Parathyroid adenoma (tissue), 2 donors: Measurements from ENCODE around the gene MEI1.

Source experiments
- H2AFZ ChIP-seq: fragments of 300-600 bp; sonication (generic); one replicate; pipeline ENCODE4 v1.7.0; 2017; ENCODE audit warnings: antibody characterized with exemption, mild to moderate bottlenecking
- H3K27ac ChIP-seq: fragments of 300-600 bp; sonication (generic); one replicate; pipeline ENCODE4 v1.7.0; 2017
- H3K27me3 ChIP-seq: fragments of 300-600 bp; sonication (generic); one replicate; pipeline ENCODE4 v1.7.0; 2017; ENCODE audit warnings: low read length; ENCODE audit not compliant: control insufficient read depth, insufficient read depth
- H3K36me3 ChIP-seq: fragments of 300-600 bp; sonication (generic); one replicate; pipeline ENCODE4 v1.7.0; 2017; ENCODE audit warnings: low read length; ENCODE audit not compliant: control insufficient read depth, insufficient read depth
- H3K4me1 ChIP-seq: fragments of 300-600 bp; sonication (generic); one replicate; pipeline ENCODE4 v1.7.0; 2017; ENCODE audit warnings: control low read depth
- H3K4me2 ChIP-seq: fragments of 300-600 bp; sonication (generic); one replicate; pipeline ENCODE4 v1.7.0; 2017; ENCODE audit warnings: low read length
- H3K4me3 ChIP-seq: fragments of 300-600 bp; sonication (generic); one replicate; pipeline ENCODE4 v1.7.0; 2017; ENCODE audit warnings: low read depth, low read length
- H3K79me2 ChIP-seq: fragments of 300-600 bp; sonication (generic); one replicate; pipeline ENCODE4 v1.7.0; 2017; ENCODE audit warnings: control low read depth
- H3K9ac ChIP-seq: fragments of 300-600 bp; sonication (generic); one replicate; pipeline ENCODE4 v1.7.0; 2017; ENCODE audit warnings: mild to moderate bottlenecking
- H3K9me3 ChIP-seq: fragments of 300-600 bp; sonication (generic); one replicate; pipeline ENCODE4 v1.7.0; 2017; ENCODE audit warnings: low read length; ENCODE audit not compliant: control insufficient read depth
- CTCF ChIP-seq: fragments of 300-600 bp; sonication (generic); IDR thresholded peaks from one replicate; pipeline ENCODE4 v1.7.0; 2017; ENCODE audit warnings: antibody characterized with exemption, mild to moderate bottlenecking
- donor health status: primary hyperparathyroidism.

The MEI1 gene, protein sequence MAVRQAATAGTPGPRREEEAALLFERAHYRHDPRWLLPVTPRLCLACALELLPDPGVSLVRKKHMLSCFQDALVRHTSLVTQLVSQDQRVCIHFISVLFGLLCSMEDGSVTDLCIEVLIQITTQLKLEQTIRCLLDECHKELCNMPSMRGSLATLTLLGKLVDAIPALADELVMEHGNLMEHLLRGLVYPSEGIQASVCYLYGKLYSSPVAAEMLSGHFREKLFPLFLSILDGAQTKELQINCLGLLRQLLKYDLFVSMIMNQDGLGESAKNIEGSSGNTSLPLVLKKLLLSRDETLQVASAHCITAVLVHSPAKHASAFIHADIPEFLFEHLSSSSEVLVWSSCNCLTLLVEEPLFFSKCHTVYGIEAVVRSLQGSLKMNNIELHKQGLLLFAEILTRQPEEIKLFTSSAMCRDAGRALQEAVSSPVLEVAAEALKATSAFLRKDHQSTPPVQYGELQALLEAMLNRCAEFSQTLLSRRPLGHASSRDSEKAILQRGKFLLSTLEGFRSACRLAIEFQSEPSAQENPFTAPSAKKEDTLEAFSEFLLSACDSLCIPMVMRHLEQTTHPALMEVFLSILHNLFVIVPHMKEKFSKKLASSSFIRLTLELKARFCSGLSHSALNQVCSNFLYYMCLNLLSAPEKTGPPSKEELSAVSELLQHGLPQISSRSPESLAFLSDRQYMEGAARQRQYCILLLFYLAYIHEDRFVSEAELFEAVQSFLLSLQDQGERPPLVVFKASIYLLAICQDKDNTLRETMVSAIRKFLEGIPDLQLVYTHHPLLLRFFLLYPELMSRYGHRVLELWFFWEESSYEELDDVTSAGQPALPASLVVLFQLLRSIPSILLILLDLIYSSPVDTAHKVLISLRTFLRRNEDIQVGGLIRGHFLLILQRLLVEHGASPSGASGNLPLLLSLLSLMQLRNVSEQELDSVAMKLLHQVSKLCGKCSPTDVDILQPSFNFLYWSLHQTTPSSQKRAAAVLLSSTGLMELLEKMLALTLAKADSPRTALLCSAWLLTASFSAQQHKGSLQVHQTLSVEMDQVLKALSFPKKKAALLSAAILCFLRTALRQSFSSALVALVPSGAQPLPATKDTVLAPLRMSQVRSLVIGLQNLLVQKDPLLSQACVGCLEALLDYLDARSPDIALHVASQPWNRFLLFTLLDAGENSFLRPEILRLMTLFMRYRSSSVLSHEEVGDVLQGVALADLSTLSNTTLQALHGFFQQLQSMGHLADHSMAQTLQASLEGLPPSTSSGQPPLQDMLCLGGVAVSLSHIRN

DNA sequence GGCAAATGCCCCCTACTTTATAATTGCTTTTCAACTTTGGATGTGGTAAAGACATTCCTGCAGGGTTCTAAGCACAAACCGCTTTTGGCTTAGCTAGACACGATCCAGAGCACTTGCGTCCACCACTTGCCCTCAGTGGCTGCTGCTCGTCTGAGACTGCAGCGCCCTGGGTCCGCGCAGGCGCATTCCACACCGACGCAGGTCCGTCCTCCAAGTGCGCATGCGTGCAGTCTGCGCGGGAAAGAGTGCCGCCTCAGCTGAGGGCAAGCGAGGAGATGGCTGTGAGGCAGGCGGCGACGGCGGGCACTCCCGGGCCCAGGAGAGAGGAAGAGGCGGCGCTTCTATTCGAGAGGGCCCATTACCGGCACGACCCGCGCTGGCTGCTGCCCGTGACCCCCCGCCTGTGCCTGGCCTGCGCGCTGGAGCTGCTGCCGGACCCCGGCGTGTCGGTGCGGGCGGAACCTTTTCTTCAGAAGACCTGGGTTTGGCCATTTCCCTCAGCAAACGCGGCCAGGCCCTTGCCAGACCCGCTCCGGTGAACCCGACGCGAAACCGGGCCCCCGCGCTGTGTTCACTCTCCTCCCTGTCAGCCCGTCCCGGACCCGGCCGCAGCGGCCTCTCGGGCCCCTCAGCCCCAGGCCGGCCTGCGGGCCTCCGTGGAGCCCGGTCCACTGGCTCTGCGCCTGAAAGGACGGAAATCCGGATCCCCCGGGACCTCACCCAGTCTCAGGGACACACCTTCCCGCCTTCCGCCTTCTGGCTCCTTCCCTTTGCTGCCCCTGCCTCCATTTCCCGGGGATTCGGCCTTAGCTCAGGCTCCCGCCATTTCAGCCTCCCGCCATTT lies at the start of gene MEI1:
TSS of gene MEI1 (plus strand) at position 240 of the 844 bp plus-strand sequence. CDS start at position 276, 36 bp downstream.
- H3K36me3 ChIP-seq = no peaks in the 10 kb centered on the region
- no peak within 1 kb of the TSS for H3K27ac ChIP-seq
- H3K79me2 ChIP-seq = no peaks in the 10 kb centered on the region
- no peak within 1 kb of the TSS for H3K9ac ChIP-seq
- no peaks in the 10 kb centered on the region for H3K27me3 ChIP-seq
- no peaks in the 10 kb centered on the region for H3K9me3 ChIP-seq
- H3K4me3 ChIP-seq = no peak within 1 kb of the TSS
- H3K4me2 ChIP-seq = peak within 1 kb of the TSS; percentile 65
- H2AFZ ChIP-seq = peak within 1 kb of the TSS; percentile 64
- TF ChIP-seq CTCF = no peak
- no peaks in the 10 kb centered on the region for H3K4me1 ChIP-seq

DNA sequence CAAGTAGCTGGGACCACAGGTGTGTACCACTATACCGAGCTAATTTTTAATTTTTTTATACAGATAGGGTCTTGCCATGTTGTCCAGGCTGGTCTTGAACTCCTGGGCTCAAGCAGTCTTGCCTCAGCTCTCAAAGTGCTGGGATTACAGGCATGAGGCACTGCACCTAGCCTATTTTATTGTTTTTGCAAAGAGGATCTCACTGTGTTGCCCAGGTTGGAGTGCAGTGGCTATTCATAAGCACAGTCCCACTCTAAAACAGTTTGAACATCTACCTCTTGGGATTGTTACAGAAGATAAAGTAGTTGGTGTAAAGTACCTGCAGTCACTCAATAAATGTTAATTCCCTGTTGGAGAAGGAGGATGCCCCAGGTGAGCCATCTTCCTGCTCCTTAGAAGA lies 49.1 kb upstream of the MEI1 start:
- Histone ChIP-seq H3K36me3 (no peaks in the 10 kb centered on the region), H3K27me3 (no peaks in the 10 kb centered on the region), H3K9me3 (no peaks in the 10 kb centered on the region), H3K79me2 (no peaks in the 10 kb centered on the region), H3K9ac (no peak overlapping the region), H3K4me3 (no peak overlapping the region), H3K4me1 (no peaks in the 10 kb centered on the region), H3K4me2 (no peak overlapping the region), H2AFZ (no peak overlapping the region), H3K27ac (no peak overlapping the region)
- TF ChIP-seq CTCF = no peak

- Histone ChIP-seq H3K4me2 (no peak overlapping the region), H3K36me3 (no peaks in the 10 kb centered on the region), H3K9ac (no peak overlapping the region), H3K79me2 (no peaks in the 10 kb centered on the region), H3K27me3 (no peaks in the 10 kb centered on the region), H3K27ac (no peak overlapping the region), H2AFZ (no peak overlapping the region), H3K4me3 (no peak overlapping the region), H3K4me1 (no peaks in the 10 kb centered on the region), H3K9me3 (no peaks in the 10 kb centered on the region)
- TF ChIP-seq CTCF = no peak
Measured at GRCh38 chr22:41650821-41651220, 48.5 kb upstream of the MEI1 start.

GRCh38 chr22:41654322-41654721 lies 45.0 kb upstream of the MEI1 start:
- no peaks in the 10 kb centered on the region for H3K4me1 ChIP-seq
- H3K4me3 ChIP-seq = no peak overlapping the region
- no peaks in the 10 kb centered on the region for H3K36me3 ChIP-seq
- H3K27me3 ChIP-seq = no peaks in the 10 kb centered on the region
- H2AFZ ChIP-seq = no peak overlapping the region
- no peak overlapping the region for H3K9ac ChIP-seq
- no peaks in the 10 kb centered on the region for H3K79me2 ChIP-seq
- TF ChIP-seq CTCF = no peak
- no peak overlapping the region for H3K27ac ChIP-seq
- no peaks in the 10 kb centered on the region for H3K9me3 ChIP-seq
- no peak overlapping the region for H3K4me2 ChIP-seq
